ENCODE measurements around the gene SKA1.
"Not testable (repeated sequence)": the region's sequence is repeated elsewhere in the genome, so short reads cannot be mapped to it uniquely, and the experiment has no call there.

SKA1 gene

GRCh38 chr18:50428531-50429206 lies 53.8 kb downstream of the SKA1 start:
- no peak for DNase-seq (ENCODE audit: low read depth in 1 of 2, low spot score in 1 of 2)

- no peak for DNase-seq (ENCODE audit: low read depth in 1 of 2, low spot score in 1 of 2)
These were observed 54.5 kb downstream of the SKA1 start for GRCh38 chr18:50429207-50429948.

DNA sequence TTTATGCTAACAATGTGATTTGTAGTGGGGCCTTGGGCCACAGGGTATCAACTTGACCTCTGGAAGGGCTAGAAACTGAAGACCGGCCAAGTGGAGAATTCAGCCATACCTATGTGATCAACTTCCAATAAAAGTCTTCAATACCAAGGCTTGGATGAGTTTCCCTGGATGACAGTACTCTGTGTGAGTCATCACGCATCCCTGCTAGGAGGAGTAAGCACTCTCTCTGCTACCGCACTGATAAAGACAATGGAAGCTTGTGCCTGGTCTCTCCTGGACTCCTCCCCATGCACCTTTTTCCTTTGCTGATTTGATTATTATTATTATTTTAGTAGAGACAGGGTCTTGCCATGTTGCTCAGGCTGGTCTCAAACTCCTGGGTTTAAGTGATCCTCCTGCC lies 58.1 kb downstream of the SKA1 start:
- DNase-seq (ENCODE audit: low read depth in 1 of 2, low spot score in 1 of 2) = no peak

GRCh38 chr18:50436742-50437141 lies 61.9 kb downstream of the SKA1 start:
- not testable (repeated sequence) for DNase-seq (ENCODE audit: low read depth in 1 of 2, low spot score in 1 of 2)

DNA sequence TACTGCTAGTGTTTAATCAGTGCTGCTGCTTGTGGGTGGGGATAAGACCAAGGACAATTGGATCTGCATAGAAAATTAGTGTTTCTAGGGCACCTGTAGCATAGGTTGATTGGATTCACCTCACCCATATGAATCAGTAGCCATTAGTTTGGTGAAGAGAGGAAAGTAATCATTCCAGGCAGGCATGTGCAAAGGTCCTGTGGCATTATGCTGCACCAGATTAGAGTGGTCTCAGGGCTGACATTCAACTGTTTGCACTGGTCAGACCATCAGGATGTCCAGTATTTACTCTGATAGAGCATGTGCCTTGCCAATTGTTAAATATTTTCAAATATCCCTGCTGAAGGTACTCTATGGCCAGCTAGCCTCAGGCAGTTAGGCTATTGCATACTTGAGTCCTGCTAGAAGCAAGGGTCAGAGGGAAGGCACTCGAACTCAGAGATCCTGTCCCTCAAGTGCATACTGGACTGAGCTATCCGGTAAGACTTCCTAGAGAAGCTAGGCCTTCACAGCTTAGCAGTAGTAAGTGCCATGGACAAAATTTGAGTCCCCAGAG lies 64.7 kb downstream of the SKA1 start:
- DNase-seq (ENCODE audit: low read depth in 1 of 2, low spot score in 1 of 2) = no peak

GRCh38 chr18:50441016-50441415 lies 66.2 kb downstream of the SKA1 start:
- no peak for DNase-seq (ENCODE audit: low read depth in 1 of 2, low spot score in 1 of 2)

GRCh38 chr18:50441501-50441900 lies 66.7 kb downstream of the SKA1 start:
- no peak for DNase-seq (ENCODE audit: low read depth in 1 of 2, low spot score in 1 of 2)

All from activated CD4-positive, alpha-beta T cell treated with anti-CD3 and anti-CD28 coated beads, Interleukin-2, amount 50 U/mL, for 24 hours (primary cell).